PC-9 (cell line): ENCODE results near the gene ZNF341.

Source experiments
- EZH2 ChIP-seq: fragments of 200-600 bp; sonication (generic); IDR thresholded peaks from 2 replicates; pipeline ENCODE4 v1.8.0; 2017; ENCODE audit warnings: antibody characterized with exemption, low read depth
- TF ChIP-seq, protein P1 (sequence below): fragments of 200-600 bp; sonication (generic); conservative IDR thresholded peaks from 2 replicates; pipeline ENCODE4 v1.6.1; 2017; ENCODE audit warnings: mixed run types, antibody characterized with exemption, mild to moderate bottlenecking, moderate library complexity

DNA sequence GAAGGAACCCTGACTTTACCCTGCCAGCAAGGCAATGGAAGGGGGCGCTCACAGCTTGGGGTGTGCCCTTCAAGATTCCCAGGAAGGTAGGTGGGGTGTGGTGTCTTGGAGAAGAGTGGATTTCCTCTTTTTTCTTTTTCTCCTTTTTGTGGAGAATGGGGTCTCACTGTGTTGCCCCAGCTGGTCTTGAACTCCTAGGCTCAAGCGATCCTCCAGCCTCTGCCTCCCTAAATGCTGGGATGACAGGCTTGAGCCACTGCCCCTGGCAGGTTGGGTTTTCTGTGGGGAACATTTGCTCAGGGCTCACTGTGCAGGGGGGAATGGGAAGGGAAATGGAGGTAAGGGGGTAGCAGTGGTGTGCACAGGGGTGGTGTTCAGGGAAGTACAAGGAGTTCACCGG is 4.0 kb upstream of the ZNF341 start:
- TF ChIP-seq, protein P1, sequence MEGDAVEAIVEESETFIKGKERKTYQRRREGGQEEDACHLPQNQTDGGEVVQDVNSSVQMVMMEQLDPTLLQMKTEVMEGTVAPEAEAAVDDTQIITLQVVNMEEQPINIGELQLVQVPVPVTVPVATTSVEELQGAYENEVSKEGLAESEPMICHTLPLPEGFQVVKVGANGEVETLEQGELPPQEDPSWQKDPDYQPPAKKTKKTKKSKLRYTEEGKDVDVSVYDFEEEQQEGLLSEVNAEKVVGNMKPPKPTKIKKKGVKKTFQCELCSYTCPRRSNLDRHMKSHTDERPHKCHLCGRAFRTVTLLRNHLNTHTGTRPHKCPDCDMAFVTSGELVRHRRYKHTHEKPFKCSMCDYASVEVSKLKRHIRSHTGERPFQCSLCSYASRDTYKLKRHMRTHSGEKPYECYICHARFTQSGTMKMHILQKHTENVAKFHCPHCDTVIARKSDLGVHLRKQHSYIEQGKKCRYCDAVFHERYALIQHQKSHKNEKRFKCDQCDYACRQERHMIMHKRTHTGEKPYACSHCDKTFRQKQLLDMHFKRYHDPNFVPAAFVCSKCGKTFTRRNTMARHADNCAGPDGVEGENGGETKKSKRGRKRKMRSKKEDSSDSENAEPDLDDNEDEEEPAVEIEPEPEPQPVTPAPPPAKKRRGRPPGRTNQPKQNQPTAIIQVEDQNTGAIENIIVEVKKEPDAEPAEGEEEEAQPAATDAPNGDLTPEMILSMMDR = no peak
- no peak for TF ChIP-seq EZH2
